Bronchial epithelial cell (primary cell): ENCODE data around the gene DYSF. TPM values are rescaled to one million over a fixed set of nuclear protein-coding genes. Genes with fewer than 3 reads are reported as not detected.

ENCODE experiments used
- DNase-seq: peaks from one replicate; pipeline ENCODE4 v3.0.0-alpha.2; 2010; ENCODE audit warnings: low read depth
- FAIRE-seq: peaks from 2 replicates; lab custom pipeline; 2011; peaks lifted over from hg19 to GRCh38; lab: Jason Lieb, UNC
- H3K27me3 ChIP-seq: 2 replicates; pipeline ENCODE4 v1.5.1; 2011; ENCODE audit warnings: low read length; ENCODE audit not compliant: control insufficient read depth, insufficient read depth
- H3K36me3 ChIP-seq: 2 replicates; pipeline ENCODE4 v1.5.1; 2011; ENCODE audit warnings: low read length; ENCODE audit not compliant: control insufficient read depth, insufficient read depth
- H3K4me3 ChIP-seq: 2 replicates; pipeline ENCODE4 v1.5.1; 2011; ENCODE audit warnings: mild to moderate bottlenecking, low read depth, low read length, control low read depth
- CTCF ChIP-seq: IDR thresholded peaks from 2 replicates; pipeline ENCODE4 v1.5.1; 2011; ENCODE audit warnings: mild to moderate bottlenecking, moderate library complexity, low read length, control low read depth, inconsistent platforms; ENCODE audit not compliant: insufficient read depth, severe bottlenecking
- total RNA-seq: library from RNA; depleted of rRNA; stranded (reverse); fragments of >200 nt; gene quantifications from 2 replicates; pipeline ENCODE4 v1.2.1, GENCODE V29; 2014

DYSF gene
- total RNA-seq, 1 donor from 2014 or later, result under 0.01 TPM

- FAIRE-seq (no peak), DNase-seq (no peak)
- Histone ChIP-seq H3K27me3 (no peaks in the 10 kb centered on the region), H3K4me3 (no peak overlapping the region), H3K36me3 (no peaks in the 10 kb centered on the region)
- TF ChIP-seq CTCF, result no peak
Measured at GRCh38 chr2:71526975-71527374, 73.6 kb downstream of the DYSF start.

DNA sequence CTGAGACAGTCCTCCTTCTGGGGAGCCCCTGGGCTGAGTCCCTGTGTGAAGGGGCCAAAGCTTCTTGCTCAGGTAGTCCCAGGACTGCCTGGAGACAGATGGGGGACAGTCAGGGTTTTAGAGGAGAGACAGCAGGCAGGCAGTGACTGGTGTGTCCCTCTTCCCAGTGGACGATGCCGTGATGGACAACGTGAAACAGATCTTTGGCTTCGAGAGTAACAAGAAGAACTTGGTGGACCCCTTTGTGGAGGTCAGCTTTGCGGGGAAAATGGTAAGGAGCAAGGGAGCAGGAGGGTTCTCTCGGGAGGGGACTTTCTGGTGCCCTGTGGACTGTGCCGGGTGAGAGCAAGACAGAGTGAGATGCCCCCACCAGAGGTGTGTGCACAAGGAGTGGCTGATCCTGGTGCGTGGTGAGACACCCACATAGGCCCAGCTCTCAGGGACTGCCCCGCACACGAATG lies 74.8 kb downstream of the DYSF start:
- FAIRE-seq (no peak), DNase-seq (no peak)
- no peak for TF ChIP-seq CTCF
- Histone ChIP-seq H3K36me3 (no peaks in the 10 kb centered on the region), H3K4me3 (no peak overlapping the region), H3K27me3 (no peaks in the 10 kb centered on the region)

- FAIRE-seq, result no peak
- no peak for DNase-seq
- TF ChIP-seq CTCF, result no peak
- Histone ChIP-seq H3K36me3 (no peaks in the 10 kb centered on the region), H3K4me3 (no peak overlapping the region), H3K27me3 (no peaks in the 10 kb centered on the region)
Measured at GRCh38 chr2:71528749-71529148, 75.4 kb downstream of the DYSF start.

DNA sequence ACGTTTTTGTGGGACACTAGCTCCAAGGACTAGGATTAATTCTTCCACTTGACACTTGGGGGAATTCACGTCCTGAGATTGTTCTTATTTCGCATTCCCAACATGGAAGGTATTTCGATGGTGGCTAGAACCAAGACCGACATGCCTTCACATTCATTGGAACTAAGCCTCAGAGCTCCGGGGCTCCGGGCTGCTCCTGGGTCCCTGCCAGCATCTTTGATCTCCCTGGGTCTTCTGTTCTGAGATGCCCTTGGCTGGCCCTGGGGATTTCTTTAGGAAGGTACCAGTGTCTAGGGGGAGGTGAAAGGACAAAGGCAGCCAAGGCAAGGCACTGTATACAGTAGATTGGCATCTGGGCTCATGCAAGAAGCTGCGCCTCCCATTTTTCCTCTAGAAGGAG lies 76.8 kb downstream of the DYSF start:
- no peak overlapping the region for H3K4me3 ChIP-seq
- no peaks in the 10 kb centered on the region for H3K36me3 ChIP-seq
- no peak for FAIRE-seq
- DNase-seq, result no peak
- TF ChIP-seq CTCF, result no peak
- H3K27me3 ChIP-seq, result no peaks in the 10 kb centered on the region

- no peaks in the 10 kb centered on the region for H3K36me3 ChIP-seq
- DNase-seq, result peak; percentile 49
- peak; percentile 49 for TF ChIP-seq CTCF
- no peak for FAIRE-seq
- no peaks in the 10 kb centered on the region for H3K27me3 ChIP-seq
- no peak overlapping the region for H3K4me3 ChIP-seq
Measured at GRCh38 chr2:71530641-71531332, 77.4 kb downstream of the DYSF start.
